GM23338 (cell line): Measurements from ENCODE around the gene LRMDA. TPM values are rescaled to one million over a fixed set of nuclear protein-coding genes. Genes with fewer than 3 reads are reported as not detected.

ENCODE experiments used
- ATAC-seq: fragments of 200-7000 bp; cut with Tn5 transposase; 3 replicates; pipeline ENCODE4 v1.9.1; 2020
- DNase-seq: peaks from one replicate; pipeline ENCODE4 v3.0.0-alpha.2; 2015; ENCODE audit warnings: low spot score
- H2AFZ ChIP-seq: fragments of 200-600 bp; sonication (generic); 2 replicates; pipeline ENCODE4 v1.8.0; 2016; ENCODE audit warnings: antibody characterized with exemption, mild to moderate bottlenecking, moderate library complexity
- H3F3A ChIP-seq: fragments of 200-600 bp; sonication (generic); replicated peaks from 2 replicates; pipeline ENCODE4 v1.8.0; 2017; ENCODE audit warnings: antibody characterized with exemption, mixed run types, low read depth
- H3K27ac ChIP-seq: fragments of 200-600 bp; sonication (generic); 2 replicates; pipeline ENCODE4 v1.6.1; 2016; ENCODE audit warnings: low read depth
- H3K27me3 ChIP-seq: fragments of 200-600 bp; sonication (generic); 2 replicates; pipeline ENCODE4 v1.8.0; 2016; ENCODE audit warnings: mild to moderate bottlenecking, mixed run types, moderate library complexity; ENCODE audit not compliant: insufficient read depth
- H3K36me3 ChIP-seq: fragments of 200-600 bp; sonication (generic); 2 replicates; pipeline ENCODE4 v1.8.0; 2016; ENCODE audit warnings: mild to moderate bottlenecking; ENCODE audit not compliant: insufficient read depth
- H3K4me1 ChIP-seq: fragments of 200-600 bp; sonication (generic); 2 replicates; pipeline ENCODE4 v1.8.0; 2016; ENCODE audit warnings: mild to moderate bottlenecking, moderate library complexity; ENCODE audit not compliant: insufficient read depth
- H3K4me2 ChIP-seq: fragments of 200-600 bp; sonication (generic); 2 replicates; pipeline ENCODE4 v1.7.1; 2017; ENCODE audit warnings: mixed run types
- H3K4me3 ChIP-seq: fragments of 200-600 bp; sonication (generic); 2 replicates; pipeline ENCODE4 v1.6.1; 2016; ENCODE audit warnings: mixed run types
- H3K79me2 ChIP-seq: fragments of 200-600 bp; sonication (generic); replicated peaks from 2 replicates; pipeline ENCODE4 v1.8.0; 2017; ENCODE audit warnings: mild to moderate bottlenecking; ENCODE audit not compliant: insufficient read depth
- H3K9me2 ChIP-seq: fragments of 200-600 bp; sonication (generic); 2 replicates; pipeline ENCODE4 v1.8.0; 2017; ENCODE audit not compliant: insufficient read depth
- H4K20me1 ChIP-seq: fragments of 200-600 bp; sonication (generic); replicated peaks from 2 replicates; pipeline ENCODE4 v1.8.0; 2017; ENCODE audit warnings: mild to moderate bottlenecking; ENCODE audit not compliant: insufficient read depth
- H3K27ac Mint-ChIP-seq: 2 replicates; pipeline ENCODE4 v1.8.0; 2020; ENCODE audit warnings: inconsistent platforms, mild to moderate bottlenecking, moderate library complexity, mixed read lengths
- H3K27me3 Mint-ChIP-seq: 3 replicates; pipeline ENCODE4 v1.8.0; 2022; ENCODE audit warnings: low read depth, mild to moderate bottlenecking, moderate library complexity, mixed read lengths, inconsistent platforms; ENCODE audit not compliant: insufficient read depth, poor library complexity
- H3K36me3 Mint-ChIP-seq: 3 replicates; pipeline ENCODE4 v1.8.0; 2021; ENCODE audit warnings: low read depth, mild to moderate bottlenecking, inconsistent platforms, moderate library complexity, mixed read lengths
- H3K4me1 Mint-ChIP-seq: 3 replicates; pipeline ENCODE4 v1.8.0; 2020; ENCODE audit warnings: mild to moderate bottlenecking, inconsistent platforms, mixed read lengths
- H3K4me3 Mint-ChIP-seq: 3 replicates; pipeline ENCODE4 v1.8.0; 2021; ENCODE audit warnings: moderate library complexity, mild to moderate bottlenecking, inconsistent platforms, mixed read lengths
- H3K9me3 Mint-ChIP-seq: 3 replicates; pipeline ENCODE4 v1.8.0; 2020; ENCODE audit warnings: moderate library complexity, mild to moderate bottlenecking, inconsistent platforms, mixed read lengths
- CREB1 ChIP-seq: fragments of 250-450 bp; sonication (Bioruptor Pico); IDR thresholded peaks from 2 replicates; pipeline ENCODE4 v1.5.0; 2020; ENCODE audit warnings: low read depth, mild to moderate bottlenecking, moderate library complexity
- EZH2 ChIP-seq: fragments of 200-600 bp; sonication (generic); IDR thresholded peaks from one replicate; pipeline ENCODE4 v1.8.0; 2017; ENCODE audit warnings: antibody characterized with exemption, mild to moderate bottlenecking, low read depth; ENCODE audit not compliant: unreplicated experiment
- EZH2phosphoT487 ChIP-seq: fragments of 200-600 bp; sonication (generic); IDR thresholded peaks from one replicate; pipeline ENCODE4 v1.8.1; 2018; ENCODE audit warnings: antibody characterized with exemption; ENCODE audit not compliant: unreplicated experiment
- JUNB ChIP-seq: IDR thresholded peaks from one replicate; pipeline ENCODE4 v1.6.1; 2016; ENCODE audit warnings: antibody characterized with exemption; ENCODE audit not compliant: unreplicated experiment
- NANOG ChIP-seq: IDR thresholded peaks from 2 replicates; pipeline ENCODE4 v1.6.1; 2016; ENCODE audit warnings: antibody characterized with exemption, borderline replicate concordance
- POLR2AphosphoS5 ChIP-seq: IDR thresholded peaks from 2 replicates; pipeline ENCODE4 v1.6.1; 2016; ENCODE audit warnings: antibody characterized with exemption, low read depth
- STAT1 ChIP-seq: IDR thresholded peaks from one replicate; pipeline ENCODE4 v1.6.1; 2016; ENCODE audit warnings: antibody characterized with exemption; ENCODE audit not compliant: unreplicated experiment
- ZNF114 ChIP-seq: fragments of 250-450 bp; sonication (Bioruptor Pico); IDR thresholded peaks from 2 replicates; pipeline ENCODE4 v1.5.0; 2020; ENCODE audit warnings: mild to moderate bottlenecking, moderate library complexity
- ZNF331 ChIP-seq: fragments of 250-450 bp; sonication (Bioruptor Pico); IDR thresholded peaks from 2 replicates; pipeline ENCODE4 v1.5.0; 2020; ENCODE audit warnings: low read depth, mild to moderate bottlenecking, moderate library complexity
- polyA plus RNA-seq: library from polyadenylated mRNA; unstranded; fragments of >200 nt; fragmentation: Nextera tagmentation; extraction: Ambion mirVana; gene quantifications from 2 replicates; pipeline ENCODE4 v1.2.1, GENCODE V29; 2016
- total RNA-seq: library from RNA; depleted of rRNA; stranded (reverse); fragments of >200 nt; shearing (Covaris generic); gene quantifications from 2 replicates; pipeline ENCODE4 v1.2.3, GENCODE V29; 2014
- TF ChIP-seq, protein P1 (sequence below): IDR thresholded peaks from 2 replicates; pipeline ENCODE4 v1.6.1; 2016; ENCODE audit warnings: antibody characterized with exemption
- TF ChIP-seq, protein P2 (sequence below): fragments of 250-450 bp; sonication (Bioruptor Pico); IDR thresholded peaks from 2 replicates; pipeline ENCODE4 v1.5.0; 2020; ENCODE audit warnings: mild to moderate bottlenecking, moderate library complexity
- TF ChIP-seq, protein P3 (sequence below): IDR thresholded peaks from one replicate; pipeline ENCODE4 v1.6.1; 2018; ENCODE audit warnings: antibody characterized with exemption; ENCODE audit not compliant: unreplicated experiment

Gene LRMDA
- total and polyA plus RNA-seq, 2 experiments from 2014 or later = 0.90 to 1.8 TPM

DNA sequence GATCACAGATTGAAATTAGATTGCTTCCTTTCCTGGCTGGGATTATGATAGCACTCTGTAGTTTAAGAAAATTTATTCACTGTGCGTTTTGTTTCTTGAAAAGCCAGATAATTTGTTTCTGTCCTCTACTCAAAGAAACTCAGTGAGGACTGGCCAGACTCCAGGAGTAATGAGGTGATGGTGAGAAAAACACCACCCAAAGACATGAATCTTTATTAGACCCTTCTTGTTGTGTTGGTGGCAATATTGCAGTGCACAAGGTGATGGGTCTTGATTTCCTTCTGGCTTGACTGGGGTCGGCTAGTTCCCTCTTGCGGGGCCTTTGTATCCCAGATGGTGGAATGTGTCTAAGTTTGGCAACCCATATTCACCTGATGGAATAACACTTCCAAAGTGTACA lies 756.8 kb downstream of the LRMDA start:
- H3K4me2 ChIP-seq = no peak overlapping the region
- H3K9me3 Mint-ChIP-seq = no peaks in the 10 kb centered on the region
- peaks cover 6% of the 10 kb centered on the region for H3K4me1 Mint-ChIP-seq
- H3K9me2 ChIP-seq = no peaks in the 10 kb centered on the region
- peaks cover 5% of the 10 kb centered on the region; the same call in 1 of the 2 replicates for H3K4me1 ChIP-seq
- no peak for ATAC-seq
- H3K27ac Mint-ChIP-seq = no peak overlapping the region
- no peaks in the 10 kb centered on the region for H3F3A ChIP-seq
- H3K36me3 Mint-ChIP-seq = no peaks in the 10 kb centered on the region
- no peaks in the 10 kb centered on the region for H3K36me3 ChIP-seq
- H3K4me3 Mint-ChIP-seq = no peak overlapping the region
- no peak overlapping the region for H2AFZ ChIP-seq
- no peaks in the 10 kb centered on the region for H3K27me3 Mint-ChIP-seq
- H3K4me3 ChIP-seq = no peak overlapping the region
- no peak for DNase-seq
- no peaks in the 10 kb centered on the region for H3K79me2 ChIP-seq
- no peak overlapping the region for H3K27ac ChIP-seq
- TF ChIP-seq NANOG (no peak), STAT1 (no peak), ZNF114 (CRISPR knock-in tag) (no peak), JUNB (no peak), POLR2AphosphoS5 (no peak), EZH2 (no peak), ZNF331 (no peak), CREB1 (CRISPR knock-in tag) (no peak), EZH2phosphoT487 (no peak)
- TF ChIP-seq, protein P1, sequence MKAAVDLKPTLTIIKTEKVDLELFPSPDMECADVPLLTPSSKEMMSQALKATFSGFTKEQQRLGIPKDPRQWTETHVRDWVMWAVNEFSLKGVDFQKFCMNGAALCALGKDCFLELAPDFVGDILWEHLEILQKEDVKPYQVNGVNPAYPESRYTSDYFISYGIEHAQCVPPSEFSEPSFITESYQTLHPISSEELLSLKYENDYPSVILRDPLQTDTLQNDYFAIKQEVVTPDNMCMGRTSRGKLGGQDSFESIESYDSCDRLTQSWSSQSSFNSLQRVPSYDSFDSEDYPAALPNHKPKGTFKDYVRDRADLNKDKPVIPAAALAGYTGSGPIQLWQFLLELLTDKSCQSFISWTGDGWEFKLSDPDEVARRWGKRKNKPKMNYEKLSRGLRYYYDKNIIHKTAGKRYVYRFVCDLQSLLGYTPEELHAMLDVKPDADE = no peak
- TF ChIP-seq, protein P2, sequence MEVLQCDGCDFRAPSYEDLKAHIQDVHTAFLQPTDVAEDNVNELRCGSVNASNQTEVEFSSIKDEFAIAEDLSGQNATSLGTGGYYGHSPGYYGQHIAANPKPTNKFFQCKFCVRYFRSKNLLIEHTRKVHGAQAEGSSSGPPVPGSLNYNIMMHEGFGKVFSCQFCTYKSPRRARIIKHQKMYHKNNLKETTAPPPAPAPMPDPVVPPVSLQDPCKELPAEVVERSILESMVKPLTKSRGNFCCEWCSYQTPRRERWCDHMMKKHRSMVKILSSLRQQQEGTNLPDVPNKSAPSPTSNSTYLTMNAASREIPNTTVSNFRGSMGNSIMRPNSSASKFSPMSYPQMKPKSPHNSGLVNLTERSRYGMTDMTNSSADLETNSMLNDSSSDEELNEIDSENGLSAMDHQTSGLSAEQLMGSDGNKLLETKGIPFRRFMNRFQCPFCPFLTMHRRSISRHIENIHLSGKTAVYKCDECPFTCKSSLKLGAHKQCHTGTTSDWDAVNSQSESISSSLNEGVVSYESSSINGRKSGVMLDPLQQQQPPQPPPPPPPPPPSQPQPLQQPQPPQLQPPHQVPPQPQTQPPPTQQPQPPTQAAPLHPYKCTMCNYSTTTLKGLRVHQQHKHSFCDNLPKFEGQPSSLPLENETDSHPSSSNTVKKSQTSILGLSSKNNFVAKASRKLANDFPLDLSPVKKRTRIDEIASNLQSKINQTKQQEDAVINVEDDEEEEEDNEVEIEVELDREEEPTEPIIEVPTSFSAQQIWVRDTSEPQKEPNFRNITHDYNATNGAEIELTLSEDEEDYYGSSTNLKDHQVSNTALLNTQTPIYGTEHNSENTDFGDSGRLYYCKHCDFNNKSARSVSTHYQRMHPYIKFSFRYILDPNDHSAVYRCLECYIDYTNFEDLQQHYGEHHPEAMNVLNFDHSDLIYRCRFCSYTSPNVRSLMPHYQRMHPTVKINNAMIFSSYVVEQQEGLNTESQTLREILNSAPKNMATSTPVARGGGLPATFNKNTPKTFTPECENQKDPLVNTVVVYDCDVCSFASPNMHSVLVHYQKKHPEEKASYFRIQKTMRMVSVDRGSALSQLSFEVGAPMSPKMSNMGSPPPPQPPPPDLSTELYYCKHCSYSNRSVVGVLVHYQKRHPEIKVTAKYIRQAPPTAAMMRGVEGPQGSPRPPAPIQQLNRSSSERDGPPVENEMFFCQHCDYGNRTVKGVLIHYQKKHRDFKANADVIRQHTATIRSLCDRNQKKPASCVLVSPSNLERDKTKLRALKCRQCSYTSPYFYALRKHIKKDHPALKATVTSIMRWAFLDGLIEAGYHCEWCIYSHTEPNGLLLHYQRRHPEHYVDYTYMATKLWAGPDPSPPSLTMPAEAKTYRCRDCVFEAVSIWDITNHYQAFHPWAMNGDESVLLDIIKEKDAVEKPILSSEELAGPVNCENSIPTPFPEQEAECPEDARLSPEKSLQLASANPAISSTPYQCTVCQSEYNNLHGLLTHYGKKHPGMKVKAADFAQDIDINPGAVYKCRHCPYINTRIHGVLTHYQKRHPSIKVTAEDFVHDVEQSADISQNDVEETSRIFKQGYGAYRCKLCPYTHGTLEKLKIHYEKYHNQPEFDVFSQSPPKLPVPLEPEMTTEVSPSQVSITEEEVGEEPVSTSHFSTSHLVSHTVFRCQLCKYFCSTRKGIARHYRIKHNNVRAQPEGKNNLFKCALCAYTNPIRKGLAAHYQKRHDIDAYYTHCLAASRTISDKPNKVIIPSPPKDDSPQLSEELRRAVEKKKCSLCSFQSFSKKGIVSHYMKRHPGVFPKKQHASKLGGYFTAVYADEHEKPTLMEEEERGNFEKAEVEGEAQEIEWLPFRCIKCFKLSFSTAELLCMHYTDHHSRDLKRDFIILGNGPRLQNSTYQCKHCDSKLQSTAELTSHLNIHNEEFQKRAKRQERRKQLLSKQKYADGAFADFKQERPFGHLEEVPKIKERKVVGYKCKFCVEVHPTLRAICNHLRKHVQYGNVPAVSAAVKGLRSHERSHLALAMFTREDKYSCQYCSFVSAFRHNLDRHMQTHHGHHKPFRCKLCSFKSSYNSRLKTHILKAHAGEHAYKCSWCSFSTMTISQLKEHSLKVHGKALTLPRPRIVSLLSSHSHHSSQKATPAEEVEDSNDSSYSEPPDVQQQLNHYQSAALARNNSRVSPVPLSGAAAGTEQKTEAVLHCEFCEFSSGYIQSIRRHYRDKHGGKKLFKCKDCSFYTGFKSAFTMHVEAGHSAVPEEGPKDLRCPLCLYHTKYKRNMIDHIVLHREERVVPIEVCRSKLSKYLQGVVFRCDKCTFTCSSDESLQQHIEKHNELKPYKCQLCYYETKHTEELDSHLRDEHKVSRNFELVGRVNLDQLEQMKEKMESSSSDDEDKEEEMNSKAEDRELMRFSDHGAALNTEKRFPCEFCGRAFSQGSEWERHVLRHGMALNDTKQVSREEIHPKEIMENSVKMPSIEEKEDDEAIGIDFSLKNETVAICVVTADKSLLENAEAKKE (CRISPR knock-in tag) = no peak
- TF ChIP-seq, protein P3, sequence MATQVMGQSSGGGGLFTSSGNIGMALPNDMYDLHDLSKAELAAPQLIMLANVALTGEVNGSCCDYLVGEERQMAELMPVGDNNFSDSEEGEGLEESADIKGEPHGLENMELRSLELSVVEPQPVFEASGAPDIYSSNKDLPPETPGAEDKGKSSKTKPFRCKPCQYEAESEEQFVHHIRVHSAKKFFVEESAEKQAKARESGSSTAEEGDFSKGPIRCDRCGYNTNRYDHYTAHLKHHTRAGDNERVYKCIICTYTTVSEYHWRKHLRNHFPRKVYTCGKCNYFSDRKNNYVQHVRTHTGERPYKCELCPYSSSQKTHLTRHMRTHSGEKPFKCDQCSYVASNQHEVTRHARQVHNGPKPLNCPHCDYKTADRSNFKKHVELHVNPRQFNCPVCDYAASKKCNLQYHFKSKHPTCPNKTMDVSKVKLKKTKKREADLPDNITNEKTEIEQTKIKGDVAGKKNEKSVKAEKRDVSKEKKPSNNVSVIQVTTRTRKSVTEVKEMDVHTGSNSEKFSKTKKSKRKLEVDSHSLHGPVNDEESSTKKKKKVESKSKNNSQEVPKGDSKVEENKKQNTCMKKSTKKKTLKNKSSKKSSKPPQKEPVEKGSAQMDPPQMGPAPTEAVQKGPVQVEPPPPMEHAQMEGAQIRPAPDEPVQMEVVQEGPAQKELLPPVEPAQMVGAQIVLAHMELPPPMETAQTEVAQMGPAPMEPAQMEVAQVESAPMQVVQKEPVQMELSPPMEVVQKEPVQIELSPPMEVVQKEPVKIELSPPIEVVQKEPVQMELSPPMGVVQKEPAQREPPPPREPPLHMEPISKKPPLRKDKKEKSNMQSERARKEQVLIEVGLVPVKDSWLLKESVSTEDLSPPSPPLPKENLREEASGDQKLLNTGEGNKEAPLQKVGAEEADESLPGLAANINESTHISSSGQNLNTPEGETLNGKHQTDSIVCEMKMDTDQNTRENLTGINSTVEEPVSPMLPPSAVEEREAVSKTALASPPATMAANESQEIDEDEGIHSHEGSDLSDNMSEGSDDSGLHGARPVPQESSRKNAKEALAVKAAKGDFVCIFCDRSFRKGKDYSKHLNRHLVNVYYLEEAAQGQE = no peak
- H3K27me3 ChIP-seq = no peaks in the 10 kb centered on the region
- no peaks in the 10 kb centered on the region for H4K20me1 ChIP-seq
